Endothelial cell of umbilical vein (primary cell): Measurements from ENCODE around the gene ANKS1B. TPM values are rescaled to one million over a fixed set of nuclear protein-coding genes. Genes with fewer than 3 reads are reported as not detected.

ENCODE experiments used
- BruUV-seq: library from RNA; stranded (reverse); fragments of 400-500 nt; replicated peaks from 2 replicates; lab custom pipeline; 2021; lab: Mats Ljungman, UMichigan
- CTCF ChIA-PET: fragments of 300-600, 350-600 bp; sonication (Branson Sonifier 250); formaldehyde crosslinking; loops from one replicate; lab custom pipeline; 2021; ENCODE audit warnings: antibody characterized with exemption, inconsistent platforms; lab: Charles Lee
- POLR2A ChIA-PET: fragments of 300-600, 350-600 bp; sonication (Branson Sonifier 250); formaldehyde crosslinking; loops from one replicate; lab custom pipeline; 2021; ENCODE audit warnings: antibody characterized with exemption, inconsistent platforms; lab: Charles Lee
- DNase-seq: peaks from one replicate; pipeline ENCODE4 v3.0.0-alpha.2; 2011; ENCODE audit warnings: low read depth, low spot score
- FAIRE-seq: peaks from 2 replicates; lab custom pipeline; 2011; peaks lifted over from hg19 to GRCh38; lab: Jason Lieb, UNC
- H2AFZ ChIP-seq: 2 replicates; pipeline ENCODE4 v1.6.0; 2012; ENCODE audit warnings: low read depth, low read length, control low read depth, inconsistent platforms
- H3K27ac ChIP-seq: 2 replicates; pipeline ENCODE4 v1.5.1; 2011; ENCODE audit warnings: low read depth, mild to moderate bottlenecking, control low read depth, low read length, moderate library complexity; ENCODE audit not compliant: insufficient read depth
- H3K27me3 ChIP-seq, 2 experiments: 2 replicates each; pipeline versions ENCODE4 v1.6.0 to v1.6.1; 2011; ENCODE audit warnings: low read length in 2 of 2, mixed read lengths in 1 of 2; ENCODE audit not compliant: control insufficient read depth in 2 of 2, insufficient read depth in 2 of 2
- H3K36me3 ChIP-seq, 2 experiments: 2 replicates in 1 of 2; 3 replicates in 1 of 2; pipeline ENCODE4 v1.5.1; 2011; ENCODE audit warnings: low read length in 2 of 2, mild to moderate bottlenecking in 1 of 2, moderate library complexity in 1 of 2; ENCODE audit not compliant: control insufficient read depth in 2 of 2, insufficient read depth in 2 of 2; ENCODE audit errors: extremely low read depth in 1 of 2
- H3K4me1 ChIP-seq: 3 replicates; pipeline ENCODE4 v1.5.1; 2011; ENCODE audit warnings: mild to moderate bottlenecking, low read length; ENCODE audit not compliant: control insufficient read depth, insufficient read depth; ENCODE audit errors: extremely low read depth
- H3K4me2 ChIP-seq: 2 replicates; pipeline ENCODE4 v1.6.1; 2011; ENCODE audit warnings: low read length, control low read depth, mixed read lengths; ENCODE audit not compliant: insufficient read depth
- H3K4me3 ChIP-seq, 3 experiments: fragments of 200-600 bp in 1 of 3; sonication (generic), shearing (Covaris generic) in 1 of 3; replicated peaks in 1 of 3; 2 replicates each; pipeline ENCODE4 v1.5.1; 2011 to 2016; ENCODE audit warnings: control low read depth in 3 of 3, low read length in 3 of 3, mild to moderate bottlenecking in 2 of 3, inconsistent platforms in 1 of 3, low read depth in 1 of 3, moderate library complexity in 1 of 3; ENCODE audit not compliant: insufficient read depth in 1 of 3
- H3K79me2 ChIP-seq: 2 replicates; pipeline ENCODE4 v1.6.0; 2012; ENCODE audit warnings: low read length, inconsistent platforms; ENCODE audit not compliant: control insufficient read depth, insufficient read depth
- H3K9ac ChIP-seq: replicated peaks from 2 replicates; pipeline ENCODE3; 2011; ENCODE audit warnings: low read length, control low read depth; ENCODE audit not compliant: insufficient read depth; ENCODE audit errors: extremely low read depth
- H3K9me1 ChIP-seq: replicated peaks from 3 replicates; pipeline ENCODE4 v1.6.0; 2011; ENCODE audit warnings: mild to moderate bottlenecking, low read length; ENCODE audit not compliant: control insufficient read depth, insufficient read depth; ENCODE audit errors: extremely low read depth
- H3K9me3 ChIP-seq: replicated peaks from 2 replicates; pipeline ENCODE4 v1.5.1; 2012; ENCODE audit warnings: low read length, inconsistent platforms; ENCODE audit not compliant: control insufficient read depth, insufficient read depth
- H4K20me1 ChIP-seq: replicated peaks from 2 replicates; pipeline ENCODE3; 2011; ENCODE audit warnings: mild to moderate bottlenecking, low read length; ENCODE audit not compliant: control insufficient read depth, insufficient read depth; ENCODE audit errors: extremely low read depth
- CTCF ChIP-seq, 2 donors: IDR thresholded peaks; 1 replicate in 1 of 2; 2 replicates in 1 of 2; pipeline ENCODE4 v1.5.1; 2011; ENCODE audit warnings: low read length in 2 of 2, mild to moderate bottlenecking in 2 of 2, moderate library complexity in 2 of 2, control low read depth in 1 of 2, inconsistent platforms in 1 of 2, low read depth in 1 of 2; ENCODE audit not compliant: insufficient read depth in 1 of 2; ENCODE audit errors: extremely low read depth in 1 of 2
- EZH2 ChIP-seq: IDR thresholded peaks from 2 replicates; pipeline ENCODE4 v1.6.1; 2012; ENCODE audit warnings: borderline replicate concordance, low read depth, mild to moderate bottlenecking, moderate library complexity, low read length, inconsistent platforms; ENCODE audit not compliant: severe bottlenecking
- FOS ChIP-seq: IDR thresholded peaks from 2 replicates; pipeline ENCODE4 v1.6.1; 2011; ENCODE audit warnings: mild to moderate bottlenecking, low read length, moderate library complexity, borderline replicate concordance; ENCODE audit not compliant: insufficient read depth
- GATA2 ChIP-seq: IDR thresholded peaks from 2 replicates; pipeline ENCODE4 v1.7.0; 2011; ENCODE audit warnings: low read depth, mild to moderate bottlenecking, moderate library complexity, mixed read lengths, low read length; ENCODE audit not compliant: insufficient read length, insufficient read depth
- JUN ChIP-seq: IDR thresholded peaks from 2 replicates; pipeline ENCODE4 v1.6.1; 2011; ENCODE audit warnings: borderline replicate concordance, low read depth; ENCODE audit not compliant: insufficient read length, insufficient read depth
- MYC ChIP-seq: IDR thresholded peaks from one replicate; pipeline ENCODE4 v1.6.1; 2011; ENCODE audit warnings: mild to moderate bottlenecking, low read depth, low read length
- POLR2A ChIP-seq: IDR thresholded peaks from 2 replicates; pipeline ENCODE4 v1.6.1; 2012; ENCODE audit warnings: low read depth, mild to moderate bottlenecking, control low read depth, low read length
- POLR2AphosphoS5 ChIP-seq: IDR thresholded peaks from 2 replicates; pipeline ENCODE4 v1.6.1; 2012; ENCODE audit warnings: low read depth, mild to moderate bottlenecking, control low read depth, low read length, moderate library complexity; ENCODE audit not compliant: insufficient read depth
- dilution Hi-C: fragments of 300-500 bp; cut with MboI; formaldehyde crosslinking; loops from one replicate; pipeline ENCODE4 v1.15.0; 2019; ENCODE audit warnings: low sequenced_read_pairs; ENCODE audit not compliant: extremely low pct_ligation_motif_present
- intact Hi-C: fragments of 100-400 bp; cut with micrococcal nuclease; formaldehyde crosslinking; loops from one replicate; pipeline ENCODE4 v1.10.0; 2022
- polyA plus RNA-seq, 4 experiments: library from polyadenylated mRNA; depleted of rRNA in 3 of 4; stranded (reverse) in 3 of 4; unstranded in 1 of 4; fragments of >200 nt; gene quantifications; 2 replicates each; pipeline versions ENCODE4 v1.2.1 to v1.2.3, GENCODE V29; 2011 to 2012; ENCODE audit warnings: missing spikeins in 1 of 4
- total RNA-seq: library from RNA; stranded (reverse); gene quantifications from 2 replicates; pipeline ENCODE4 v1.2.3, GENCODE V29; 2021

Gene ANKS1B
- total and polyA plus RNA-seq, 2 donors (not counting 3 experiments of a cell fraction or from before 2014, with no cell fraction given): 0.15 to 0.38 TPM

- Histone ChIP-seq H3K9ac (no peak overlapping the region), H3K27me3 (no peaks in the 10 kb centered on the region), H3K4me2 (no peak overlapping the region), H3K79me2 (no peaks in the 10 kb centered on the region), H3K9me3 (no peaks in the 10 kb centered on the region), H3K36me3 (no peaks in the 10 kb centered on the region), H3K27ac (no peak overlapping the region), H3K4me3 (no peak overlapping the region), H3K4me1 (no peaks in the 10 kb centered on the region), H4K20me1 (no peaks in the 10 kb centered on the region), H3K9me1 (no peaks in the 10 kb centered on the region), H2AFZ (no peak overlapping the region)
- DNase-seq (no peak), FAIRE-seq (no peak)
- dilution Hi-C loops (no loop called here), intact Hi-C loops (no loop called here)
- no TSS peak for BruUV-seq
- POLR2A ChIA-PET: no interaction called here
- no peak for TF ChIP-seq CTCF (IDR thresholded peaks at IDR 0.05; ENCODE audit: extremely low read depth in 1 of 2, insufficient read depth in 1 of 2, low read depth in 1 of 2, low read length in 2 of 2)
- no peak for TF ChIP-seq JUN
- no peak for TF ChIP-seq MYC
- no peak for TF ChIP-seq EZH2
- no peak for TF ChIP-seq GATA2
- CTCF ChIA-PET: no interaction called here
Observed at GRCh38 chr12:98916106-98916505, 1068.6 kb downstream of the ANKS1B start.

- H3K4me3 ChIP-seq: no peak overlapping the region
- H4K20me1 ChIP-seq: no peaks in the 10 kb centered on the region
- ChIA-PET CTCF (interaction anchor here (1.0 kb wide), 1 partner anchor 51 kb away, joined by 3 read pairs; no protein-coding TSS in a partner anchor), POLR2A (no interaction called here)
- H3K9ac ChIP-seq: no peak overlapping the region
- no peaks in the 10 kb centered on the region for H3K79me2 ChIP-seq
- H2AFZ ChIP-seq: no peak overlapping the region
- no peak for FAIRE-seq
- TF ChIP-seq FOS (no peak), GATA2 (no peak), EZH2 (no peak), POLR2A (no peak), POLR2AphosphoS5 (no peak), MYC (no peak)
- H3K27me3 ChIP-seq: no peaks in the 10 kb centered on the region
- H3K9me1 ChIP-seq: no peaks in the 10 kb centered on the region
- dilution Hi-C loops: no loop called here
- no peaks in the 10 kb centered on the region for H3K9me3 ChIP-seq
- no peak for DNase-seq
- intact Hi-C loops: no loop called here
- no peak overlapping the region for H3K4me2 ChIP-seq
- no peaks in the 10 kb centered on the region for H3K36me3 ChIP-seq
- BruUV-seq: no TSS peak
- H3K27ac ChIP-seq: no peak overlapping the region
- H3K4me1 ChIP-seq: no peaks in the 10 kb centered on the region
Observed at GRCh38 chr12:98912401-98912974, 1072.2 kb downstream of the ANKS1B start.
